Psoas muscle (tissue), 8 donors: ENCODE measurements around the gene IQCH. TPM values are rescaled to one million over a fixed set of nuclear protein-coding genes. Genes with fewer than 3 reads are reported as not detected.
A peak's percentile ranks its signal among the peaks of the same experiment; 100 is the strongest.

Source experiments
- ATAC-seq, 4 donors: fragments of 200-7000 bp; cut with Tn5 transposase; one replicate each; pipeline ENCODE4 v1.9.1; 2020; ENCODE audit warnings: moderate library complexity in 3 of 4, mild to moderate bottlenecking in 2 of 4
- DNase-seq, 2 donors: peaks; one replicate each; pipeline ENCODE4 v3.0.0-alpha.2; 2020
- H3K27ac ChIP-seq: fragments of 200-600 bp; one replicate; pipeline ENCODE4 v1.8.0; 2022
- H3K27me3 ChIP-seq, 3 donors: fragments of 200-600 bp in 1 of 3; one replicate each; pipeline versions ENCODE4 v1.6.1 to v1.8.0; 2013 to 2022; ENCODE audit warnings: low read length in 2 of 3, mild to moderate bottlenecking in 2 of 3, moderate library complexity in 1 of 3; ENCODE audit not compliant: insufficient read depth in 3 of 3
- H3K36me3 ChIP-seq, 2 donors: fragments of 200-600 bp in 1 of 2; one replicate each; pipeline versions ENCODE4 v1.6.1 to v1.8.0; 2013 to 2022; ENCODE audit warnings: low read depth in 1 of 2, mild to moderate bottlenecking in 1 of 2, moderate library complexity in 1 of 2; ENCODE audit not compliant: insufficient read depth in 1 of 2
- H3K4me1 ChIP-seq: fragments of 200-600 bp; one replicate; pipeline ENCODE4 v1.8.0; 2022
- H3K4me3 ChIP-seq: fragments of 200-600 bp; one replicate; pipeline ENCODE4 v1.8.0; 2022; ENCODE audit warnings: mild to moderate bottlenecking
- H3K9me3 ChIP-seq: fragments of 200-600 bp; one replicate; pipeline ENCODE4 v1.8.0; 2022
- CTCF ChIP-seq: fragments of 200-600 bp; IDR thresholded peaks from one replicate; pipeline ENCODE4 v1.8.0; 2022; ENCODE audit warnings: antibody characterized with exemption
- WGBS, 3 donors: extraction: QIAGEN DNeasy Blood & Tissue Kit; methylation state at CpG; one replicate each; pipeline versions ENCODE4 v1.1.6 to v1.1.7; 2013; 5-methylcytosine and 5-hydroxymethylcytosine counted together
- intact Hi-C, 2 donors: fragments of 100-400 bp; cut with DNase I; formaldehyde crosslinking; loops; one replicate each; pipeline versions ENCODE4 v1.11.0 to v1.14.2; 2022
- polyA plus RNA-seq, 3 donors: library from polyadenylated mRNA; stranded (reverse); fragments of 200-250 nt; gene quantifications; one replicate each; pipeline ENCODE4 v1.2.3, GENCODE V29; 2013
- total RNA-seq, 4 donors: library from RNA; stranded (reverse); fragmentation: NEBNext Ultra II Directional in 2 of 4; extraction: Animal tissue kit (Norgen Biotek cat#: 25700) in 2 of 4; gene quantifications; one replicate each; pipeline versions ENCODE4 v1.2.1 to v1.2.4, GENCODE V29; 2021 to 2023
- donor health status: healthy with polysubstance abuse.
- donor health status: DM: no; HTN: no; CAD: no; lungs with moderate emphysema.
- donor health status: Bipolar disorder and iron deficiency.
- donor health status: healthy.
- donor health status: DM: yes; HTN: yes; CAD: no.
- donor health status: DM: no; HTN: no; CAD: no.
- donor health status: DM: no; HTN: no; CAD: no.
- donor health status: DM: yes; HTN: yes; CAD: no.

IQCH gene
- total and polyA plus RNA-seq, 7 donors: 0.27 to 1.0 (median 0.60) TPM

GRCh38 chr15:67521783-67522568 lies 267.4 kb downstream of the IQCH start:
- intact Hi-C loops: loop anchor here in 1 of 2 donors (1.0 to 5.0 kb wide), 3 partner anchors 20 to 530 kb away; partner anchors contain the start of genes MAP2K5 and PIAS1
- Histone ChIP-seq H3K4me3 (peak overlapping the region; percentile 93), H3K36me3 (peaks cover 0 to 23% of the 10 kb centered on the region in 2 donors), H3K9me3 (no peaks in the 10 kb centered on the region), H3K27me3 (no peaks in the 10 kb centered on the region), H3K4me1 (peaks cover 32% of the 10 kb centered on the region), H3K27ac (peak overlapping the region; percentile 99)
- ATAC-seq (peak; percentile 37 to 74 (median 66)), DNase-seq (no peak)
- TF ChIP-seq CTCF: no peak
- 0 to 1% (median 1%) methylated on average over 15 to 23 of the region's 23 CpGs for WGBS, 3 donors

DNA sequence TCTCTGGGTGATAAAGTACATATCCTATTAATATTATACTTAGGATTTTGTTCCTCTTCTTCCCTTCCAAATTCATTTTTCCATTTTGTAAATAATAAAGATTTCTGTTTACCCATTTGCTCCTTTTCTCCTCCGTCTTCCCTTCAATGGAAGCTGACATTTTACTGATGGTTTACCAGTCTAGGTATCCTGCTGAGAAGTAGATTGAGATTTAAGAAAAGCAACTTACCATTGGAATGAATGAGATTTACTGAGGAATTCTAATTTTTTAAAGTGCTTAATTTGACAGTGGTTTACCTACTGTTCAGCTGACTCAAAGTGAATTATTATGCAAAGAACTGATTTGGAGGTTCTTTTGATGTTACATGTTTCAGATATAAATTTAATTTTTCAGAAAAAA lies 268.7 kb downstream of the IQCH start:
- no peaks in the 10 kb centered on the region for H3K27me3 ChIP-seq
- intact Hi-C loops: loop anchor here in 1 of 2 donors (5.0 kb wide), 2 partner anchors 314 to 529 kb away; partner anchors contain the start of gene PIAS1
- H3K27ac ChIP-seq: peak overlapping the region; percentile 99
- peaks cover 0 to 17% of the 10 kb centered on the region in 2 donors for H3K36me3 ChIP-seq
- no peak for DNase-seq
- peak overlapping the region; percentile 93 for H3K4me3 ChIP-seq
- peaks cover 46% of the 10 kb centered on the region for H3K4me1 ChIP-seq
- ATAC-seq: no peak
- no peaks in the 10 kb centered on the region for H3K9me3 ChIP-seq
- 44 to 76% (median 44%) methylated on average over 1 of the region's 1 CpG for WGBS, 3 donors
- no peak for TF ChIP-seq CTCF

- H3K27me3 ChIP-seq: no peaks in the 10 kb centered on the region
- intact Hi-C loops: loop anchor here in 1 of 2 donors (5.0 kb wide), 2 partner anchors 313 to 528 kb away; partner anchors contain the start of gene PIAS1
- peak overlapping the region; percentile 93 for H3K4me3 ChIP-seq
- DNase-seq: no peak
- H3K36me3 ChIP-seq: peaks cover 2 to 17% of the 10 kb centered on the region in 2 donors
- H3K27ac ChIP-seq: peak overlapping the region; percentile 99
- TF ChIP-seq CTCF: no peak
- H3K4me1 ChIP-seq: peaks cover 53% of the 10 kb centered on the region
- no peaks in the 10 kb centered on the region for H3K9me3 ChIP-seq
- ATAC-seq: no peak
Measured at GRCh38 chr15:67524235-67524634, 269.6 kb downstream of the IQCH start.

- no peaks in the 10 kb centered on the region for H3K9me3 ChIP-seq
- H3K36me3 ChIP-seq: peaks cover 3 to 26% of the 10 kb centered on the region in 2 donors
- ATAC-seq: peak in 1 of 4 donors; percentile 57
- DNase-seq: no peak
- H3K27me3 ChIP-seq: no peaks in the 10 kb centered on the region
- intact Hi-C loops: no loop called here
- H3K4me3 ChIP-seq: no peak overlapping the region
- peak overlapping the region; percentile 51 for H3K27ac ChIP-seq
- H3K4me1 ChIP-seq: peaks cover 42% of the 10 kb centered on the region
- WGBS, 3 donors: 59 to 77% (median 62%) methylated on average over 3 of the region's 3 CpGs
- no peak for TF ChIP-seq CTCF
Measured at GRCh38 chr15:67528513-67528912, 273.9 kb downstream of the IQCH start.
